K562 (cell line): ENCODE results near the gene TTLL9. TPM values are rescaled to one million over a fixed set of nuclear protein-coding genes. Genes with fewer than 3 reads are reported as not detected.

Experiments
- ARID4B ChIP-seq: sonication (generic); formaldehyde crosslinking; IDR thresholded peaks from 2 replicates; pipeline ENCODE4 v1.8.0; 2022; ENCODE audit warnings: mild to moderate bottlenecking, missing genetic modification reagents
- BRF1 ChIP-seq: IDR thresholded peaks from 3 replicates; pipeline ENCODE4 v1.6.1; 2011; ENCODE audit warnings: borderline replicate concordance, mild to moderate bottlenecking; ENCODE audit not compliant: insufficient read length; ENCODE audit errors: extremely low read depth
- CLOCK ChIP-seq: fragments of 250-450 bp; sonication (Bioruptor Pico); IDR thresholded peaks from 2 replicates; pipeline ENCODE4 v1.4.0; 2020; ENCODE audit warnings: mild to moderate bottlenecking, moderate library complexity, borderline replicate concordance
- ESRRA ChIP-seq: fragments of 450-650 bp; IDR thresholded peaks from 2 replicates; pipeline ENCODE4 v1.6.1; 2014; ENCODE audit warnings: low read depth, mild to moderate bottlenecking, moderate library complexity, borderline replicate concordance
- IRF1 ChIP-seq: sonication (generic); formaldehyde crosslinking; IDR thresholded peaks from 2 replicates; pipeline ENCODE4 v1.8.0; 2022; ENCODE audit warnings: missing genetic modification reagents, mild to moderate bottlenecking, borderline replicate concordance
- MCM5 ChIP-seq: fragments of 450-650 bp; IDR thresholded peaks from 2 replicates; pipeline ENCODE4 v1.6.1; 2016; ENCODE audit warnings: low read depth
- POLR2B ChIP-seq: fragments of 450-650 bp; IDR thresholded peaks from 2 replicates; pipeline ENCODE4 v1.6.1; 2018; ENCODE audit warnings: low read depth; ENCODE audit not compliant: partially characterized antibody
- RBBP5 ChIP-seq: fragments of 200-600 bp; sonication (generic); IDR thresholded peaks from 2 replicates; pipeline ENCODE4 v1.6.1; 2012; ENCODE audit warnings: borderline replicate concordance, mild to moderate bottlenecking, low read length, control low read depth, inconsistent platforms; ENCODE audit not compliant: insufficient read depth, poor library complexity, severe bottlenecking
- TEAD1 ChIP-seq, 2 experiments: fragments of 450-650 bp in 1 of 2; sonication (generic) in 1 of 2; formaldehyde crosslinking; IDR thresholded peaks; 2 replicates each; pipeline versions ENCODE4 v1.4.0 to v1.8.0; 2020 to 2022; ENCODE audit warnings: mild to moderate bottlenecking in 2 of 2, missing genetic modification reagents in 1 of 2
- ZC3H4 ChIP-seq: sonication (generic); formaldehyde crosslinking; IDR thresholded peaks from 2 replicates; pipeline ENCODE4 v1.9.0; 2021; ENCODE audit warnings: missing genetic modification reagents, borderline replicate concordance
- ZNF583 ChIP-seq: fragments of 250-450 bp; sonication (Bioruptor Pico); IDR thresholded peaks from 2 replicates; pipeline ENCODE4 v1.4.0; 2020
- polyA plus RNA-seq, 8 experiments: library from polyadenylated mRNA; depleted of rRNA in 4 of 8; stranded (reverse) in 5 of 8; unstranded in 3 of 8; fragments of >200 nt; fragmentation: Nextera tagmentation in 2 of 8; fragmentation: Illumina TruSeq in 1 of 8; extraction: Ambion mirVana in 2 of 8; extraction: Trizol in 1 of 8; gene quantifications; 2 replicates each; pipeline versions ENCODE4 v1.2.1 to v1.2.3, GENCODE V29; 2011 to 2014; ENCODE audit warnings: inconsistent platforms in 1 of 8, missing spikeins in 1 of 8
- total RNA-seq, 7 experiments: library from RNA; depleted of rRNA in 6 of 7; stranded (reverse); fragments of >200 nt in 6 of 7; fragmentation: Illumina TruSeq in 2 of 7; extraction: Trizol in 2 of 7; gene quantifications; 2 replicates each; pipeline versions ENCODE4 v1.2.1 to v1.2.3, GENCODE V29; 2011 to 2021; ENCODE audit warnings: low replicate concordance in 1 of 7
- TF ChIP-seq, protein P1 (sequence below), 2 experiments: fragments of 200-800 bp in 1 of 2; sonication (Bioruptor generic) in 1 of 2; sonication (generic) in 1 of 2; formaldehyde crosslinking in 1 of 2; IDR thresholded peaks in 1 of 2; conservative IDR thresholded peaks in 1 of 2; 2 replicates each; pipeline versions ENCODE4 v1.5.0 to v1.6.1; 2016 to 2020; ENCODE audit warnings: missing compliant biosample characterization in 1 of 2, missing genetic modification characterization in 1 of 2, missing genetic modification reagents in 1 of 2

The TTLL9 gene
- total and polyA plus RNA-seq, 9 of the 15 experiments (the other 6 are each of a cell fraction or from before 2014, with no cell fraction given): 0.06 to 0.07 TPM; not detected in 7

- peak; percentile 100 for TF ChIP-seq IRF1 (CRISPR knock-in tag)
- peak; percentile 93 for TF ChIP-seq ZNF583 (CRISPR knock-in tag)
- TF ChIP-seq ESRRA: no peak
- no peak for TF ChIP-seq MCM5
- no peak for TF ChIP-seq CLOCK
- TF ChIP-seq POLR2B: no peak
- no peak for TF ChIP-seq ZC3H4
- TF ChIP-seq ARID4B (CRISPR knock-in tag): peak; percentile 100
- TF ChIP-seq TEAD1 (CRISPR knock-in tag; IDR thresholded peaks at IDR 0.05): peak; percentile 90 to 99
- TF ChIP-seq BRF1: no peak
- TF ChIP-seq RBBP5: no peak
- TF ChIP-seq, protein P1, sequence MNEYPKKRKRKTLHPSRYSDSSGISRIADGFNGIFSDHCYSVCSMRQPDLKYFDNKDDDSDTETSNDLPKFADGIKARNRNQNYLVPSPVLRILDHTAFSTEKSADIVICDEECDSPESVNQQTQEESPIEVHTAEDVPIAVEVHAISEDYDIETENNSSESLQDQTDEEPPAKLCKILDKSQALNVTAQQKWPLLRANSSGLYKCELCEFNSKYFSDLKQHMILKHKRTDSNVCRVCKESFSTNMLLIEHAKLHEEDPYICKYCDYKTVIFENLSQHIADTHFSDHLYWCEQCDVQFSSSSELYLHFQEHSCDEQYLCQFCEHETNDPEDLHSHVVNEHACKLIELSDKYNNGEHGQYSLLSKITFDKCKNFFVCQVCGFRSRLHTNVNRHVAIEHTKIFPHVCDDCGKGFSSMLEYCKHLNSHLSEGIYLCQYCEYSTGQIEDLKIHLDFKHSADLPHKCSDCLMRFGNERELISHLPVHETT (CRISPR knock-in tag; conservative IDR thresholded peaks at IDR 0.05 in 1 of 2, IDR thresholded peaks at IDR 0.05 in 1 of 2): peak; percentile 95 to 100
These were observed 98.1 kb downstream of the TTLL9 start (continued) for GRCh38 chr20:31968291-31969126.
